Mucosa of gallbladder (tissue), 1 donor: ENCODE measurements around the gene UBN2. TPM values are rescaled to one million over a fixed set of nuclear protein-coding genes. Genes with fewer than 3 reads are reported as not detected.
A peak's percentile ranks its signal among the peaks of the same experiment; 100 is the strongest.
"Not testable (repeated sequence)": the region's sequence is repeated elsewhere in the genome, so short reads cannot be mapped to it uniquely, and the experiment has no call there.

Experiments
- DNase-seq: peaks from one replicate; pipeline ENCODE4 v3.0.0-alpha.2; 2020; ENCODE audit warnings: low spot score
- total RNA-seq: library from RNA; stranded (reverse); gene quantifications from one replicate; pipeline ENCODE4 v1.2.1, GENCODE V29; 2021
- donor health status: DM: no; HTN: no; CAD: no.

The UBN2 gene
- total RNA-seq = 20.4 TPM

DNA sequence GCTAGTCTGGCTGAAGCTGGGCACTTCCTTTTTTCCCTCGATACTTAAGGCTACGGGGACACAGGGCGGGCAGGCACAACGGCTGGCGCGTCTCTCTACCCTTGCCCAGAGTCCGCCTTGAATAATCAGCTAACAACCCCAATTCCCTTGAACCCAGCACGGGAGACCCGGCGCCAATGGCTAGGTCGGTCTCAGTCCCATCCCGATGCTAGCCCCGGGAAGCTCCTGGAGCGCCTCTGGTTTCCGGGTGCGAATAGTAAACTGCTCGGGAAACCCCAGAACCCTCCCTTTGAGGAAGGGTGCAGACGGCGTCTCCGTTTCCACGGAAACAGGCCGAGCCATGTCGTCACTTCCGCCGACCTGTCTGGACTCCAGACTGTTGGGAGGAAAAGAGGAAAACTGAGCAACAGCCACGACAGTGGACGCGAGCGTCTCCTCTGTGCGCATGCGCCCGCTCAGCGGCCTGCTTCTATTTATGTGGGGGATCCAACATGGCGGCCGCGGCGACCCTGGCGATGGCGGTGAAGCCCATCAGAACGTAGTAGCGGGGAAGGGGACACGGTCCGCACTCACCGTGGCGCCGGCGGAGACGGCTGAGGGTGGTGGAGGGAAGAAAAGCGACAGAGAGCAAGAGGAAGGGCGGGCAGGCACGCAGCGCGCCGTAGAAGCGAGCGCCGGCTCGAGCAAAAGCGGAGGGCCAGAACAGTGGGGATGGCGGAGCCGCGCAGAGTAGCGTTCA, at the start of gene UBN2:
Gene UBN2 (plus strand): TSS at position 464 of the 739 bp plus-strand sequence. CDS start 248 bp downstream, at position 712.
- DNase-seq = peak; percentile 97

- no peak for DNase-seq
Observed at GRCh38 chr7:139181404-139181803, 49.6 kb upstream of the UBN2 start.

GRCh38 chr7:139182363-139182762, 48.7 kb upstream of the UBN2 start:
- DNase-seq = no peak

DNA sequence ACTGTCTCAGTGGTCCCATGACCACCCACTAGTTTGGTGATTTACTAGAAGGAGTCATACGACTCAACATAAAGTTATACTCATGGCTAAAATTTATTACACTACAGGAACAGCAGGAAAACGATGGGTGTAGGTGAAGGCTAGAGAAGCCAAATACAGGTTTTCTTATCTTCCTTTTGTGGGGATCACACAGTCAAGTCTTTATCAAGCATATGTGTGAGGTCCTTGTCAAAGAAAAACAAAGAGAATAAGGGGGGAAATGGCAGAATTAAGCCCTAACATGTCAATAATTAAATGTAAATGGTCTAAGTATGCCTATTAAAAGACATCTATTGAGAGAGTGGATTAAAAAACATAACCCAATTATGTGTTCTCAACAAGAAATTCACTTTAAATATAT, 47.8 kb upstream of the UBN2 start:
- DNase-seq = no peak

DNA sequence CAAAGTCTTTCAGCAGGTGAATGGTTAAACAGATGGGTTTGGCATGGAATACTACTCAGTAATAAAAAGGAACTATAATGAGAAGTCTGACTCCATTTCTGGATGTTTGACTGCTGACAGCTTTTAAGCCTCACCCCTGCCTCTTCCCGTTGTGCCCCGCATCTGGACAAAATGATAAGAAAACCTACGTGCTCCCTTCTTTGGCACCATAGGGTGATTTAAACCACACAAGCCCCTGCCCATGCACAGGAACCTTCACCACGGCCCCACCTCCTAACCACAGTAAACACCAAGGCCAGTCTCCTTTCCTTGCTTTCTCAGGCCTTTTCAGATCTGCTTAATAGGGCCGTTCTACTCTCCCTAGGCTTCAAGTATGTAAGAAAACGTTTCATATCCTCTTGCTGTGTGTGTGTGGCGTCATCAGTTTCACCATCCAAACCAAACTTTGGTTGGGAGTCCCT, 47.1 kb upstream of the UBN2 start:
- DNase-seq = no peak

- DNase-seq = no peak
Observed at GRCh38 chr7:139186146-139186545, 44.9 kb upstream of the UBN2 start.

DNA sequence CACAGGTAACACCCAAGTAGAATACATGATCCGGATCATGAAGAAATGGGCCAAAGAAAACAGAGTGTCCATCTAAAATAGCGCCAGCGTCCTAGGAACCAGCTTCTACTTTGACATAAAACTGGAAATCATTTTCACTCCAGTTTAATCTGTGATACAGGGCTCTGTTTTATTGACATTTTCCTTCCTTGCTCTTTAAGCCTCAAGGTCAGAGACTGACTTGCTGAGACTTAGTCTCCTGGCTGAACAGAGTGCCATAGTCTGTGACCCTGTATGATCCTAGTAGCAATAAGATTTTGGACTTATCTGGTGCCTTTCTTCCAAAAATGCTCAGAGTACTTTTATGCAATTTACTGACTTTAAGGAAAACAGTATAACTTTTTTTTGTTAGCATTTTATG, 41.7 kb upstream of the UBN2 start:
- no peak for DNase-seq

DNA sequence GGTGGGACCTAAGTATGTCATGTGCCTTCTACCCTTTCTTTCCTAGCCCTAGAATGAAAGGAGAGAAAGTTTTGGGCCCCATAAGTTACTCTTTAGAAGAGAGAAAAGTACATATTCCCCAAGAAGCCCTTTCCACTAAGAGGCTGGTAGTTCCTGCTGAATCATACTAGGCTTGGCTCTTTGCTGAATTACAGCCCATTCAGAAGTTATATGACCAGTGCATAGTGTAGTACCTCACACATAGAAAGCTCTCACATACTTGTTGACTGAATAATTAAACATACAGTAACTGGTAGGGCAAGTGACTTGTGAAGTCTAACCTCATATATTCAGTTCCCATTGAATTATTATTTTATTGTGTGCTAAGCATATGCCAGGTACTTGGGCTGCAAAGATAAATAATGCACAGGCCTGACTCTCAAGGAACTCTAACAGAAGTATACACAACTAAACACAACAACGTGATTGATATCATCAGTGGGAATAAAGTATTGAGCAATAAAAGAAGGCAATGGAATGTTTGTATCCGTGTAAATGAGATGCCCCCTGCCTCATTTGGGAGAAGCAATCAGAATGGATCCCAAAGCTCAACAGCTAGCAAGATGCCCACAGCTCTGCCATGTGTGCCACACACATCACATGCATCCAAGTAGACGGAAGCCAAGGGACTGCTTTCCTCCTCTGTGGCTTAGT, 38.9 kb upstream of the UBN2 start:
- DNase-seq = no peak

- no peak for DNase-seq
Observed at GRCh38 chr7:139200382-139200781, 30.7 kb upstream of the UBN2 start.

DNA sequence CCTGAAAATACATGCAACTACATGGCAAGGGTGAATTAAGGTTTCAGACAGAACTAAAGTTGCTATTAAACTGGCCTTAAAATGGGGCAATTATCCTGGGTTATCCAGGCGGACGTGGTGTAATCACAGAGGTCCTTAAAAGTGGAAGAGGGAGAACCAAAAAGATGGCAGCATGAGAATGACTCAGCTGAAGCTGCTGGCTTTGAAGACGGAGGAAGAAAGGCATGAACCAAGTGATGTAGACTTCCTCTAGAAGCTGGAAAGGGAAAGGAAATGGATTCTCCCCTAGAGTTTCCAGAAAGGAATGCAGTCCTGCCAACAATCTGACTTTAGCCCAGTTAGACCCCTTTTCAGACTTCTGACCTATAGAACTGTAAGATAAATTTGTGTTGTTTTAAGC, 27.0 kb upstream of the UBN2 start:
- no peak for DNase-seq

DNA sequence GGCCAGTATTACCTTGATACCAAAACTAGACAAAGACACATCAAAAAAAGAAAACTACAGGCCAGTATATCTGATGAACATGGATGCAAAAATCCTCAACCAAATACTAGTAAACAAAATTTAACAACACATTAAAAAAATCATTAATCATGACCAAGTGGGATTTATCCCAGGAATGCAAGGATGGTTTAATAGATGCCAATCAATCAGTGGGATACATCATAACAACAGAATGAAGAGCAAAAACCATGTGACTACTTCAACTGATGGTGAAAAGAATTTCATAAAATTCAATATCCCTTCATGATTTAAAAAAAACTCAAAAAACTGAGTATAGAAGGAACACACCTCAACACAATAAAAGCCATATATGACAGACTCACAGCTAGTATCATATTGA, 25.2 kb upstream of the UBN2 start:
- DNase-seq = no peak

DNA sequence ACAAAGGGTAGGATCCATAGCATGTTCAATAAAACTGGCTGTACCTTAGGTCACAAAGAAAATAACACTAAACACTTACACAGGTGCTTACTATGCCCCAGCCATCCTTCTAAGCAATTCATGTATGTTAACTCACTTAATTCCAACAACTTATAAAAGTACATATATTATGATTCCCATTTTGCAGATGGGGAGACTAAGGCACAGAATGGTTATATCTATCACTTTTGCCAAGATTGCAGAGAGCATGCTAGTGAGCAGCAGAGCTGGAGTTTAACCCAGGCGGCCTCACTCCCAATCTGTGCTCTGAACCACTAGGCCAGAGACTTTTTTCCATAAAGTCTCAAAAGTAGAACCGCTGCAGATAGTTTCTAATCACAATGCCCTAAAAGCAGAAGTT, 18.9 kb upstream of the UBN2 start:
- no peak for DNase-seq

DNA sequence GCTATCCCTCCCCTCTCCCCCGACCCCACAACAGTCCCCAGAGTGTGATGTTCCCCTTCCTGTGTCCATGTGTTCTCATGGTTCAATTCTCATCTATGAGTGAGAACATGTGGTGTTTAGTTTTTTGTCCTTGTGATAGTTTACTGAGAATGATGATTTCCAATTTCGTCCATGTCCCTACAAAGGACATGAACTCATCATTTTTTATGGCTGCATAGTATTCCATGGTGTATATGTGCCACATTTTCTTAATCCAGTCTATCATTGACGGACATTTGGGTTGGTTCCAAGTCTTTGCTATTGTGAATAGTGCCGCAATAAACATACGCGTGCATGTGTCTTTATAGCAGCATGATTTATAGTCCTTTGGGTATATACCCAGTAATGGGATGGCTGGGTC, 17.5 kb upstream of the UBN2 start:
- not testable (repeated sequence) for DNase-seq

DNA sequence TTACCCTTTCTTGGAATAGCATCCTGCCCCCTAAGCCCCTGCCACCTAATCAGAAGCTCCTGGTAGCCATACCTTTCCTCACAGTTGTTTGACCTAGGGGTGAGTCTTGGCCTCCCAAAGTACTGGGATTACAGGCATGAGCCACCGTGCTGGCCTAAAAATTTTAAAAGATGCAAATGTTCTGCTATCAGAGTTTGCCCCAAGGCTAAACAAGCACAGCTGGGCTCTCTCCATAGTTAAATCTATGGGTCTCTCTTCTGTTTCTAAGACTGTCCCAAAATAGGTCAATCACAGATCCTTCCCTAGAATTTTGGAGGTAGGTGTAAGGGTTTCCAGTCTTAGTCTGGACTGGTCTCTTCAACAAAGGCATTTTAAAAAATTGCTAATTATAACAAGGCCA, 12.9 kb upstream of the UBN2 start:
- DNase-seq = no peak

GRCh38 chr7:139224219-139224618, 6.8 kb upstream of the UBN2 start:
- no peak for DNase-seq

GRCh38 chr7:139224836-139225235, 6.2 kb upstream of the UBN2 start:
- not testable (repeated sequence) for DNase-seq

DNA sequence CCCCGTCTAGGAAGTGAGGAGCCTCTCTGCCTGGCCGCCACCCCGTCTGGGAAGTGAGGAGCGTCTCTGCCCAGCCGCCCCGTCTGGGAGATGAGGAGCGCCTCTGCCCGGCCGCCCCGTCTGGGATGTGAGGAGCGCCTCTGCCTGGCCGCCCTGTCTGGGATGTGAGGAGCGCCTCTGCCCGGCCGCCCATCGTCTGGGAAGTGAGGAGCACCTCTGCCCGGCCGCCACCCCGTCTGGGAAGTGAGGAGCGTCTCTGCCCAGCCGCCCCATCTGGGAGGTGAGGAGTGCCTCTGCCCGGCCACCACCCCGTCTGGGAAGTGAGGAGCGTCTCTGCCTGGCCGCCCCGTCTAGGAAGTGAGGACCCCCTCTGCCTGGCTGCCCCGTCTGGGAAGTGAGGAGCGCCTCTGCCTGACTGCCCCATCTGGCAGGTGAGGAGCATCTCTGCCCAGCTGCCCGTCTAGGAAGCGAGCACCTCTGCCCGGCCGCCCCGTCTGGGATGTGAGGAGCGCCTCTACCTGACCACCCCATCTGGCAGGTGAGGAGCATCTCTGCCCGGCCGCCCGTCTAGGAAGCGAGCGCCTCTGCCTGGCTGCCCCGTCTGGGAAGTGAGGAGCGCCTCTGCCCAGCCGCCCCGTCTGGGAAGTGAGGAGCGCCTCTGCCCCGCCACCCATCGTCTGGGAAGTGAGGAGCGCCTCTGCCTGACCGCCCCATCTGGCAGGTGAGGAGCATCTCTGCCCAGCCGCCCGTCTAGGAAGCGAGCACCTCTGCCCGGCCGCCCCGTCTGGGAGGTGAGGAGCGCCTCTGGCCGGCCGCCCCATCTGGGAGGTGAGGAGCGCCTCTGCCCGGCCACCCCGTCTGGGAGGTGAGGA, 5.5 kb upstream of the UBN2 start:
- not testable (repeated sequence) for DNase-seq

GRCh38 chr7:139226158-139226515, 4.9 kb upstream of the UBN2 start:
- not testable (repeated sequence) for DNase-seq

- not testable (repeated sequence) for DNase-seq
Observed at GRCh38 chr7:139226988-139227488, 4.0 kb upstream of the UBN2 start.

DNA sequence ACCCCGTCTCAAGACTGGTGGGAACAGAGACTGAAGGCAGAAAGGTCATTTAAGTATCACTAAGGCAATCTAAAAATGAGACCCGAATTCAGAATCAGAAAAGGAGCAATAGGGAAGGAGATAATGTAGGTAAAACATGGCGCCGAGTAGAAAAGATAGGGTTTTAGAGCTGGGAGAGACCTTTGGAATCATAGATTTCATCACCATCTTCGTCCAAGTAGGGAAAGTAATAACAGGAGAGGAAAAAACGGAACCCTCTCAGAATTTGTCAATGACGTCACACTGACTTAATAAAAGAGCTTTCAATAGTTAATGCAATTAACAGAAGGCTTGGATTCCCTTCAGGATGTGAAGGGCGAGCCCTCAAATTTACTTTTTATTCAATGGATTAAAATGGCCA, 1.0 kb upstream of the UBN2 start:
- no peak for DNase-seq

GRCh38 chr7:139230484-139230773, 608 bp upstream of the UBN2 start:
- no peak for DNase-seq
